Neural cell (in vitro differentiated cells): ENCODE results near the gene SETBP1. TPM values are rescaled to one million over a fixed set of nuclear protein-coding genes. Genes with fewer than 3 reads are reported as not detected.

Source experiments
- H2AFZ ChIP-seq: fragments of 200-600, 300-800 bp; sonication (generic), shearing (Covaris generic); 2 replicates; pipeline ENCODE4 v1.6.0; 2014; ENCODE audit warnings: low read depth, mild to moderate bottlenecking, antibody characterized with exemption, low read length, moderate library complexity
- H3F3A ChIP-seq: fragments of 200-600 bp; shearing (Covaris generic); 2 replicates; pipeline ENCODE4 v1.6.1; 2016; ENCODE audit warnings: mild to moderate bottlenecking, moderate library complexity, mixed read lengths, antibody characterized with exemption, low read length; ENCODE audit not compliant: insufficient read depth, poor library complexity, severe bottlenecking
- H3K27ac ChIP-seq: fragments of 200-600, 300-800 bp; sonication (generic), shearing (Covaris generic); 2 replicates; pipeline ENCODE4 v1.5.1; 2014; ENCODE audit warnings: mild to moderate bottlenecking, low read length, moderate library complexity
- H3K27me3 ChIP-seq: fragments of 300-800, 200-600 bp; sonication (generic), shearing (Covaris generic); 2 replicates; pipeline ENCODE4 v1.6.0; 2014; ENCODE audit warnings: mild to moderate bottlenecking, low read depth, low read length, moderate library complexity; ENCODE audit not compliant: insufficient read depth
- H3K36me3 ChIP-seq: fragments of 300-800, 200-600 bp; sonication (generic), shearing (Covaris generic); 2 replicates; pipeline ENCODE4 v1.5.1; 2014; ENCODE audit warnings: mild to moderate bottlenecking, antibody characterized with exemption, low read length, moderate library complexity; ENCODE audit not compliant: insufficient read depth
- H3K4me2 ChIP-seq: fragments of 300-800, 200-600 bp; sonication (generic), shearing (Covaris generic); 2 replicates; pipeline ENCODE4 v1.6.0; 2014; ENCODE audit warnings: mild to moderate bottlenecking, low read length
- H3K4me3 ChIP-seq: fragments of 300-800, 200-600 bp; sonication (generic), shearing (Covaris generic); 2 replicates; pipeline ENCODE4 v1.5.1; 2014; ENCODE audit warnings: mild to moderate bottlenecking, low read length, moderate library complexity
- H3K79me2 ChIP-seq: fragments of 200-600 bp; shearing (Covaris generic); replicated peaks from 2 replicates; pipeline ENCODE4 v1.6.0; 2014; ENCODE audit warnings: mild to moderate bottlenecking, low read length, moderate library complexity; ENCODE audit not compliant: insufficient read depth
- H3K9ac ChIP-seq: fragments of 300-800, 200-600 bp; sonication (generic), shearing (Covaris generic); 2 replicates; pipeline ENCODE4 v1.6.1; 2016; ENCODE audit warnings: mild to moderate bottlenecking, low read length, mixed read lengths
- H3K9me2 ChIP-seq: fragments of 200-600 bp; shearing (Covaris generic); 2 replicates; pipeline ENCODE4 v1.6.1; 2016; ENCODE audit warnings: mild to moderate bottlenecking, low read length, mixed read lengths; ENCODE audit not compliant: insufficient read depth
- H3K9me3 ChIP-seq: fragments of 200-600, 300-800 bp; sonication (generic), shearing (Covaris generic); 2 replicates; pipeline ENCODE4 v1.6.1; 2016; ENCODE audit warnings: mild to moderate bottlenecking, mixed run types, low read length, moderate library complexity, mixed read lengths
- H4K20me1 ChIP-seq: fragments of 200-600 bp; shearing (Covaris generic); 2 replicates; pipeline ENCODE4 v1.6.1; 2016; ENCODE audit warnings: mild to moderate bottlenecking, mixed run types; ENCODE audit not compliant: insufficient read depth
- CTCF ChIP-seq: fragments of 450-650 bp; IDR thresholded peaks from 2 replicates; pipeline ENCODE4 v1.5.1; 2014; ENCODE audit warnings: antibody characterized with exemption, mild to moderate bottlenecking, moderate library complexity; ENCODE audit not compliant: poor library complexity, severe bottlenecking
- EP300 ChIP-seq: fragments of 450-650 bp; conservative IDR thresholded peaks from 2 replicates; pipeline ENCODE4 v1.6.1; 2014; ENCODE audit warnings: antibody characterized with exemption, mild to moderate bottlenecking, moderate library complexity; ENCODE audit not compliant: poor library complexity, severe bottlenecking
- EZH2 ChIP-seq: fragments of 200-600, 300-800 bp; shearing (Covaris generic), sonication (generic); IDR thresholded peaks from 2 replicates; pipeline ENCODE4 v1.6.1; 2014; ENCODE audit warnings: antibody characterized with exemption, low read length, borderline replicate concordance, mild to moderate bottlenecking; ENCODE audit not compliant: insufficient read depth, poor library complexity, severe bottlenecking
- MXI1 ChIP-seq: fragments of 450-650 bp; conservative IDR thresholded peaks from 2 replicates; pipeline ENCODE4 v1.6.1; 2014; ENCODE audit warnings: antibody characterized with exemption, mild to moderate bottlenecking; ENCODE audit not compliant: poor library complexity, severe bottlenecking
- POLR2AphosphoS5 ChIP-seq: IDR thresholded peaks from 2 replicates; pipeline ENCODE4 v1.6.1; 2012
- RAD21 ChIP-seq: fragments of 450-650 bp; conservative IDR thresholded peaks from 2 replicates; pipeline ENCODE4 v1.6.1; 2014; ENCODE audit warnings: antibody characterized with exemption, mild to moderate bottlenecking, moderate library complexity
- REST ChIP-seq: IDR thresholded peaks from 2 replicates; pipeline ENCODE4 v1.6.1; 2012; ENCODE audit warnings: borderline replicate concordance
- SMC3 ChIP-seq: fragments of 450-650 bp; conservative IDR thresholded peaks from 2 replicates; pipeline ENCODE4 v1.6.1; 2014; ENCODE audit warnings: antibody characterized with exemption, mild to moderate bottlenecking, moderate library complexity; ENCODE audit not compliant: poor library complexity
- TAF1 ChIP-seq: IDR thresholded peaks from 2 replicates; pipeline ENCODE4 v1.6.1; 2012; ENCODE audit warnings: low read depth
- polyA plus RNA-seq: library from polyadenylated mRNA; depleted of rRNA; stranded (reverse); fragments of >200 nt; gene quantifications from 2 replicates; pipeline ENCODE4 v1.2.3, GENCODE V29; 2014

Gene SETBP1
- polyA plus RNA-seq, 1 donor from 2014 or later, result 13.7 TPM

- Histone ChIP-seq H3K9me2 (no peaks in the 10 kb centered on the region), H3K36me3 (no peaks in the 10 kb centered on the region), H3K4me3 (no peak overlapping the region), H3K9me3 (no peaks in the 10 kb centered on the region), H3K4me2 (no peak overlapping the region), H2AFZ (no peak overlapping the region), H3F3A (peaks cover 5% of the 10 kb centered on the region), H3K79me2 (peaks cover 37% of the 10 kb centered on the region), H3K27ac (no peak overlapping the region), H3K27me3 (no peaks in the 10 kb centered on the region), H4K20me1 (no peaks in the 10 kb centered on the region), H3K9ac (no peak overlapping the region)
- TF ChIP-seq TAF1, result no peak
- TF ChIP-seq MXI1, result no peak
- TF ChIP-seq RAD21, result no peak
- no peak for TF ChIP-seq REST
- TF ChIP-seq POLR2AphosphoS5, result no peak
- TF ChIP-seq EP300, result no peak
- no peak for TF ChIP-seq CTCF
- no peak for TF ChIP-seq EZH2
- no peak for TF ChIP-seq SMC3
Measured at GRCh38 chr18:44942073-44942472, 261.4 kb downstream of the SETBP1 start.

GRCh38 chr18:44943311-44943881, 262.7 kb downstream of the SETBP1 start:
- TF ChIP-seq SMC3, result no peak
- no peak for TF ChIP-seq POLR2AphosphoS5
- TF ChIP-seq CTCF, result no peak
- TF ChIP-seq MXI1, result no peak
- no peak for TF ChIP-seq EZH2
- TF ChIP-seq RAD21, result no peak
- TF ChIP-seq REST, result no peak
- no peak for TF ChIP-seq TAF1
- no peak for TF ChIP-seq EP300
- Histone ChIP-seq H3K27me3 (no peaks in the 10 kb centered on the region), H4K20me1 (no peaks in the 10 kb centered on the region), H3K9ac (no peak overlapping the region), H2AFZ (no peak overlapping the region), H3K4me3 (no peak overlapping the region), H3K27ac (no peak overlapping the region), H3K79me2 (peaks cover 38% of the 10 kb centered on the region), H3F3A (peaks cover 5% of the 10 kb centered on the region), H3K9me3 (no peaks in the 10 kb centered on the region), H3K9me2 (no peaks in the 10 kb centered on the region), H3K4me2 (no peak overlapping the region), H3K36me3 (no peaks in the 10 kb centered on the region)
